Measurements from ENCODE around the gene RHO.

Gene RHO

GRCh38 chr3:129519896-129520715 is 8.3 kb upstream of the RHO start:
- no peak for DNase-seq (ENCODE audit: low read depth)

GRCh38 chr3:129520960-129521359 is 7.5 kb upstream of the RHO start:
- no peak for DNase-seq (ENCODE audit: low read depth)

- no peak for DNase-seq (ENCODE audit: low read depth)
These were observed 6.8 kb upstream of the RHO start for GRCh38 chr3:129521611-129522010.

- no peak for DNase-seq (ENCODE audit: low read depth)
These were observed 5.5 kb upstream of the RHO start for GRCh38 chr3:129522953-129523352.

GRCh38 chr3:129524081-129524480 is 4.4 kb upstream of the RHO start:
- no peak for DNase-seq (ENCODE audit: low read depth)

GRCh38 chr3:129525341-129525968 is 3.0 kb upstream of the RHO start:
- no peak for DNase-seq (ENCODE audit: low read depth)

- DNase-seq (ENCODE audit: low read depth), result no peak
These were observed 2.1 kb upstream of the RHO start for GRCh38 chr3:129526121-129526900.

- no peak for DNase-seq (ENCODE audit: low read depth)
These were observed 1.2 kb upstream of the RHO start for GRCh38 chr3:129527262-129527661.

GRCh38 chr3:129529436-129530210 is 1.2 kb downstream of the RHO start:
- no peak for DNase-seq (ENCODE audit: low read depth)

- peak; percentile 83 for DNase-seq (ENCODE audit: low read depth)
These were observed 1.9 kb downstream of the RHO start for GRCh38 chr3:129530251-129530791.

- DNase-seq (ENCODE audit: low read depth), result no peak
These were observed 2.4 kb downstream of the RHO start for GRCh38 chr3:129530821-129531220.

GRCh38 chr3:129531699-129532098 is 3.3 kb downstream of the RHO start:
- DNase-seq (ENCODE audit: low read depth), result no peak

GRCh38 chr3:129532261-129532660 is 3.8 kb downstream of the RHO start:
- DNase-seq (ENCODE audit: low read depth), result no peak

- no peak for DNase-seq (ENCODE audit: low read depth)
These were observed 5.0 kb downstream of the RHO start for GRCh38 chr3:129533406-129533805.

- DNase-seq (ENCODE audit: low read depth), result no peak
These were observed 6.1 kb downstream of the RHO start for GRCh38 chr3:129534428-129535027.

GRCh38 chr3:129535075-129535474 is 6.6 kb downstream of the RHO start:
- DNase-seq (ENCODE audit: low read depth), result no peak

- no peak for DNase-seq (ENCODE audit: low read depth)
These were observed 7.9 kb downstream of the RHO start for GRCh38 chr3:129536374-129536667.

GRCh38 chr3:129536804-129537203 is 8.4 kb downstream of the RHO start:
- DNase-seq (ENCODE audit: low read depth), result no peak

GRCh38 chr3:129539206-129539605 is 10.8 kb downstream of the RHO start:
- peak; percentile 48 for DNase-seq (ENCODE audit: low read depth)

- DNase-seq (ENCODE audit: low read depth), result no peak
These were observed 12.5 kb downstream of the RHO start for GRCh38 chr3:129540776-129541516.

- no peak for DNase-seq (ENCODE audit: low read depth)
These were observed 14.3 kb downstream of the RHO start for GRCh38 chr3:129542747-129543146.

All from fibroblast of gingiva (primary cell).